CD14-positive monocyte (primary cell): ENCODE data around the gene PTPRD. TPM values are rescaled to one million over a fixed set of nuclear protein-coding genes. Genes with fewer than 3 reads are reported as not detected.

Source experiments
- DNase-seq, 3 donors: peaks; one replicate each; pipeline ENCODE4 v3.0.0-alpha.2; 2011 to 2022
- H2AFZ ChIP-seq: 2 replicates; pipeline ENCODE4 v1.6.0; 2012; ENCODE audit warnings: mild to moderate bottlenecking, low read depth, low read length, inconsistent platforms; ENCODE audit not compliant: insufficient read depth, poor library complexity, severe bottlenecking
- H3K27ac ChIP-seq, 2 donors: 1 replicate in 1 of 2; 2 replicates in 1 of 2; pipeline ENCODE4 v1.5.1; 2012 to 2013; ENCODE audit warnings: low read length in 2 of 2, control low read depth in 1 of 2, inconsistent platforms in 1 of 2, low read depth in 1 of 2, mild to moderate bottlenecking in 1 of 2
- H3K27me3 ChIP-seq, 2 donors: one replicate each; pipeline versions ENCODE4 v1.6.0 to v1.6.1; 2011 to 2013; ENCODE audit warnings: low read length in 2 of 2; ENCODE audit not compliant: control insufficient read depth in 2 of 2, insufficient read depth in 2 of 2
- H3K36me3 ChIP-seq, 2 donors: replicated peaks in 1 of 2; 1 replicate in 1 of 2; 2 replicates in 1 of 2; pipeline versions ENCODE4 v1.5.1 to v1.6.1; 2012 to 2013; ENCODE audit warnings: low read length in 2 of 2, control low read depth in 1 of 2, inconsistent platforms in 1 of 2, mild to moderate bottlenecking in 1 of 2; ENCODE audit not compliant: insufficient read depth in 2 of 2, control insufficient read depth in 1 of 2
- H3K4me1 ChIP-seq, 2 donors: 1 replicate in 1 of 2; 2 replicates in 1 of 2; pipeline versions ENCODE4 v1.5.1 to v1.6.1; 2012 to 2013; ENCODE audit warnings: low read length in 2 of 2, control low read depth in 1 of 2, inconsistent platforms in 1 of 2, mild to moderate bottlenecking in 1 of 2, moderate library complexity in 1 of 2; ENCODE audit not compliant: insufficient read depth in 2 of 2, control insufficient read depth in 1 of 2
- H3K4me2 ChIP-seq: replicated peaks from 2 replicates; pipeline ENCODE3; 2012; ENCODE audit warnings: low read length, moderate library complexity, mild to moderate bottlenecking; ENCODE audit not compliant: poor library complexity, severe bottlenecking; ENCODE audit errors: extremely low read depth
- H3K4me3 ChIP-seq, 3 experiments: fragments of 200-600 bp in 1 of 3; sonication (generic) in 1 of 3; replicated peaks in 1 of 3; 1 replicate in 2 of 3; 2 replicates in 1 of 3; pipeline ENCODE4 v1.5.1; 2011 to 2013; ENCODE audit warnings: low read length in 3 of 3, mild to moderate bottlenecking in 3 of 3, control low read depth in 2 of 3, low read depth in 2 of 3, inconsistent platforms in 1 of 3, moderate library complexity in 1 of 3
- H3K79me2 ChIP-seq: 2 replicates; pipeline ENCODE4 v1.6.0; 2012; ENCODE audit warnings: mild to moderate bottlenecking, control low read depth, inconsistent platforms, low read length, moderate library complexity; ENCODE audit not compliant: insufficient read depth
- H3K9ac ChIP-seq: 2 replicates; pipeline ENCODE4 v1.6.0; 2017; ENCODE audit warnings: low read length, mild to moderate bottlenecking; ENCODE audit not compliant: insufficient read depth, poor library complexity, severe bottlenecking
- H3K9me3 ChIP-seq, 2 donors: replicated peaks in 1 of 2; 1 replicate in 1 of 2; 2 replicates in 1 of 2; pipeline versions ENCODE4 v1.5.1 to v1.6.1; 2012 to 2013; ENCODE audit warnings: low read length in 2 of 2, control low read depth in 1 of 2; ENCODE audit not compliant: control insufficient read depth in 1 of 2, insufficient read depth in 1 of 2
- H4K20me1 ChIP-seq: 2 replicates; pipeline ENCODE4 v1.6.0; 2012; ENCODE audit warnings: mild to moderate bottlenecking, low read length, control low read depth, moderate library complexity; ENCODE audit not compliant: insufficient read depth
- H3K27ac Mint-ChIP-seq, 7 donors: one replicate each; pipeline ENCODE4 v1.8.0; 2020; ENCODE audit warnings: mild to moderate bottlenecking in 7 of 7, mixed read lengths in 7 of 7, moderate library complexity in 6 of 7, inconsistent platforms in 2 of 7
- H3K27me3 Mint-ChIP-seq, 3 donors: one replicate each; pipeline ENCODE4 v1.8.0; 2021 to 2022; ENCODE audit warnings: low read depth in 3 of 3, mild to moderate bottlenecking in 3 of 3, mixed read lengths in 3 of 3, moderate library complexity in 3 of 3, inconsistent platforms in 1 of 3
- H3K36me3 Mint-ChIP-seq, 2 donors: one replicate each; pipeline ENCODE4 v1.8.0; 2020; ENCODE audit warnings: mixed read lengths in 2 of 2, inconsistent platforms in 1 of 2, mild to moderate bottlenecking in 1 of 2
- H3K4me1 Mint-ChIP-seq: one replicate; pipeline ENCODE4 v1.8.0; 2020; ENCODE audit warnings: mild to moderate bottlenecking, mixed read lengths
- H3K4me3 Mint-ChIP-seq, 2 donors: one replicate each; pipeline ENCODE4 v1.8.0; 2020; ENCODE audit warnings: mild to moderate bottlenecking in 2 of 2, mixed read lengths in 2 of 2, moderate library complexity in 1 of 2
- H3K9me3 Mint-ChIP-seq, 7 donors: one replicate each; pipeline ENCODE4 v1.8.0; 2020 to 2022; ENCODE audit warnings: mixed read lengths in 7 of 7, mild to moderate bottlenecking in 6 of 7, moderate library complexity in 6 of 7, inconsistent platforms in 2 of 7
- WGBS: methylation state at CpG from one replicate; pipeline ENCODE4 v1.1.5; 2013; ENCODE audit warnings: missing lambda C conversion rate; ENCODE audit not compliant: insufficient coverage; 5-methylcytosine and 5-hydroxymethylcytosine counted together
- intact Hi-C, 2 donors: fragments of 100-400 bp; cut with micrococcal nuclease; formaldehyde crosslinking; loops; one replicate each; pipeline versions ENCODE4 v1.15.0 to v1.15.1; 2023
- polyA plus RNA-seq, 3 donors: library from polyadenylated mRNA; depleted of rRNA in 1 of 3; unstranded in 2 of 3; stranded (reverse) in 1 of 3; fragments of 300-500 nt in 2 of 3; fragments of >200 nt in 1 of 3; fragmentation: Illumina TruSeq in 2 of 3; gene quantifications; 1 replicate in 2 of 3; 2 replicates in 1 of 3; pipeline ENCODE4 v1.2.3, GENCODE V29; 2012 to 2021
- TF ChIP-seq, protein P1 (sequence below): fragments of 200-600 bp; IDR thresholded peaks from one replicate; pipeline ENCODE4 v1.8.0; 2022; ENCODE audit warnings: antibody characterized with exemption, mild to moderate bottlenecking

Gene PTPRD
- polyA plus RNA-seq, 3 donors: not detected

DNA sequence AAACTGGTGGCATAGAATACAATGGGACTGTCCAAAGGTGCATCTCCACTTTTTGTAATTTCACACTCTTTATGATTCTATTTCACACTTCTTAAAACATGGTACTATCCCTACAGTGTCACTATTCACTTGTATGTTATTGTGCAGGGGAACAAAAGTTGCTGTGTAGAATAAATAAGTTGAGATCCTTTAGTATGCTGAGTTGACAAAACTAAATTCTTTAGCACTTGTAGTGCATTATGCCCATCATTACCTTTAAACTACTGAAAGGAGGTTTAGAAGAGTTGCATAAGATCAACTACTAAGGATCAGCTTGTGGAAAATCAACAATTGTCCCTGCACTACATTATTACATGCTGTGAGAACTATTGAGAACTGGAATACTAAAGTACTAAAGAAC is 1380.9 kb downstream of the PTPRD start:
- Histone ChIP-seq H3K4me3 (no peak overlapping the region), H3K9ac (no peak overlapping the region), H4K20me1 (no peaks in the 10 kb centered on the region), H3K27ac (no peak overlapping the region), H3K4me1 (no peaks in the 10 kb centered on the region), H2AFZ (no peak overlapping the region), H3K36me3 (no peaks in the 10 kb centered on the region), H3K27me3 (no peaks in the 10 kb centered on the region), H3K9me3 (peaks cover 15 to 16% of the 10 kb centered on the region in 2 donors), H3K79me2 (no peaks in the 10 kb centered on the region), H3K4me2 (no peak overlapping the region)
- H3K4me1 Mint-ChIP-seq: no peaks in the 10 kb centered on the region
- no peaks in the 10 kb centered on the region for H3K27me3 Mint-ChIP-seq
- H3K9me3 Mint-ChIP-seq: peaks cover 2 to 24% (median 10%) of the 10 kb centered on the region in 7 donors
- H3K4me3 Mint-ChIP-seq: no peak overlapping the region
- intact Hi-C loops: no loop called here
- TF ChIP-seq, protein P1, sequence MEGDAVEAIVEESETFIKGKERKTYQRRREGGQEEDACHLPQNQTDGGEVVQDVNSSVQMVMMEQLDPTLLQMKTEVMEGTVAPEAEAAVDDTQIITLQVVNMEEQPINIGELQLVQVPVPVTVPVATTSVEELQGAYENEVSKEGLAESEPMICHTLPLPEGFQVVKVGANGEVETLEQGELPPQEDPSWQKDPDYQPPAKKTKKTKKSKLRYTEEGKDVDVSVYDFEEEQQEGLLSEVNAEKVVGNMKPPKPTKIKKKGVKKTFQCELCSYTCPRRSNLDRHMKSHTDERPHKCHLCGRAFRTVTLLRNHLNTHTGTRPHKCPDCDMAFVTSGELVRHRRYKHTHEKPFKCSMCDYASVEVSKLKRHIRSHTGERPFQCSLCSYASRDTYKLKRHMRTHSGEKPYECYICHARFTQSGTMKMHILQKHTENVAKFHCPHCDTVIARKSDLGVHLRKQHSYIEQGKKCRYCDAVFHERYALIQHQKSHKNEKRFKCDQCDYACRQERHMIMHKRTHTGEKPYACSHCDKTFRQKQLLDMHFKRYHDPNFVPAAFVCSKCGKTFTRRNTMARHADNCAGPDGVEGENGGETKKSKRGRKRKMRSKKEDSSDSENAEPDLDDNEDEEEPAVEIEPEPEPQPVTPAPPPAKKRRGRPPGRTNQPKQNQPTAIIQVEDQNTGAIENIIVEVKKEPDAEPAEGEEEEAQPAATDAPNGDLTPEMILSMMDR: no peak
- DNase-seq: no peak
- no peaks in the 10 kb centered on the region for H3K36me3 Mint-ChIP-seq
- no peak overlapping the region for H3K27ac Mint-ChIP-seq

DNA sequence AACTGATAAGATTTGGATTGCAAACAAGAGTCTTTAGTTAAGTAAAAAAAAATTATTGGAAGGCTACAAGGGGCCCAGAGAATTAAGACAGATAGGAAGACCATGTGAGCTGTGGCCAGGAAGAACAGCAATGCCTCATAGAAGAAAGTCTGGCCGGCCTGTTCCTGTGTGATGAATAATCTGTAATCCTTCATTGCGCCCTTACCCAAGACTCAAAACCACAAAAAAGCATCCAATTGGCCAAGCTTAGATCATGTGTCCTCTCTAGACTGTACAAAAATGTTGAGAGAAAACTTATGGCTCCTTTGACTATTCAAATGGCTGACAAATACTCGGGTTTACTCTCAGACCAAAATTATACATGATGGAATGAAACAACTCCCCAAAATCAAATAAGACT is 1383.5 kb downstream of the PTPRD start:
- Histone ChIP-seq H3K27ac (no peak overlapping the region), H3K79me2 (no peaks in the 10 kb centered on the region), H3K9me3 (peaks cover 8 to 10% of the 10 kb centered on the region in 2 donors), H3K4me3 (no peak overlapping the region), H3K36me3 (no peaks in the 10 kb centered on the region), H3K4me1 (no peaks in the 10 kb centered on the region), H2AFZ (no peak overlapping the region), H3K9ac (no peak overlapping the region), H3K4me2 (no peak overlapping the region), H4K20me1 (no peaks in the 10 kb centered on the region), H3K27me3 (no peaks in the 10 kb centered on the region)
- Mint-ChIP-seq H3K36me3 (no peaks in the 10 kb centered on the region), H3K4me3 (no peak overlapping the region), H3K27me3 (no peaks in the 10 kb centered on the region), H3K4me1 (no peaks in the 10 kb centered on the region), H3K9me3 (peaks cover 3 to 12% (median 6%) of the 10 kb centered on the region in 7 donors), H3K27ac (no peak overlapping the region)
- intact Hi-C loops: no loop called here
- TF ChIP-seq, protein P1: no peak
- WGBS: no CpG with 5 or more reads among the region's 3 CpGs
- DNase-seq: no peak
